HepG2 (cell line): Measurements from ENCODE around the gene DPH2. TPM values are rescaled to one million over a fixed set of nuclear protein-coding genes. Genes with fewer than 3 reads are reported as not detected.

ENCODE experiments used
- EZH2 ChIP-seq: conservative IDR thresholded peaks from 2 replicates; pipeline ENCODE4 v1.6.1; 2012; ENCODE audit warnings: mild to moderate bottlenecking, low read depth, low read length, moderate library complexity
- FOXJ3 ChIP-seq: sonication (generic); formaldehyde crosslinking; IDR thresholded peaks from 2 replicates; pipeline ENCODE4 v1.4.0; 2020; ENCODE audit warnings: missing genetic modification reagents, mild to moderate bottlenecking, borderline replicate concordance
- IKZF4 ChIP-seq: sonication (generic); formaldehyde crosslinking; IDR thresholded peaks from 2 replicates; pipeline ENCODE4 v1.5.1; 2020; ENCODE audit warnings: borderline replicate concordance, mild to moderate bottlenecking, low read depth, missing genetic modification reagents; ENCODE audit errors: not compliant biosample characterization
- JDP2 ChIP-seq: sonication (generic); formaldehyde crosslinking; IDR thresholded peaks from 2 replicates; pipeline ENCODE4 v1.8.1; 2022; ENCODE audit warnings: missing genetic modification reagents, borderline replicate concordance
- NR3C1 ChIP-seq: sonication (generic); formaldehyde crosslinking; IDR thresholded peaks from 2 replicates; pipeline ENCODE4 v1.4.0; 2020; ENCODE audit warnings: missing genetic modification reagents
- PATZ1 ChIP-seq: sonication (generic); formaldehyde crosslinking; IDR thresholded peaks from 2 replicates; pipeline ENCODE4 v1.4.0; 2020; ENCODE audit warnings: missing genetic modification reagents
- PRDM10 ChIP-seq: sonication (generic); formaldehyde crosslinking; IDR thresholded peaks from 2 replicates; pipeline ENCODE4 v1.4.0; 2020; ENCODE audit warnings: low read depth, missing genetic modification reagents
- SCMH1 ChIP-seq: sonication (generic); formaldehyde crosslinking; IDR thresholded peaks from 2 replicates; pipeline ENCODE4 v1.9.0; 2021; ENCODE audit warnings: missing genetic modification reagents, mild to moderate bottlenecking, borderline replicate concordance
- TMF1 ChIP-seq: sonication (generic); formaldehyde crosslinking; IDR thresholded peaks from 2 replicates; pipeline ENCODE4 v1.8.1; 2022; ENCODE audit warnings: low read depth, missing genetic modification reagents
- ZBTB10 ChIP-seq: sonication (generic); formaldehyde crosslinking; IDR thresholded peaks from 2 replicates; pipeline ENCODE4 v1.4.0; 2020; ENCODE audit warnings: missing genetic modification reagents, borderline replicate concordance
- ZBTB43 ChIP-seq: sonication (generic); formaldehyde crosslinking; conservative IDR thresholded peaks from 2 replicates; pipeline ENCODE4 v1.4.0; 2020; ENCODE audit warnings: missing genetic modification reagents
- ZBTB7A ChIP-seq: sonication (generic); formaldehyde crosslinking; IDR thresholded peaks from 2 replicates; pipeline ENCODE4 v1.8.0; 2022; ENCODE audit warnings: mild to moderate bottlenecking, missing genetic modification reagents
- ZFP36 ChIP-seq: fragments of 150-350 bp; IDR thresholded peaks from 2 replicates; pipeline ENCODE4 v1.6.1; 2018; ENCODE audit warnings: borderline replicate concordance, low read length, low read depth; ENCODE audit not compliant: partially characterized antibody
- ZNF530 ChIP-seq: sonication (generic); formaldehyde crosslinking; IDR thresholded peaks from 2 replicates; pipeline ENCODE4 v1.5.0; 2020; ENCODE audit warnings: low read depth, mild to moderate bottlenecking, missing genetic modification reagents
- ZNF543 ChIP-seq: sonication (generic); formaldehyde crosslinking; IDR thresholded peaks from 2 replicates; pipeline ENCODE4 v1.4.0; 2020; ENCODE audit warnings: mild to moderate bottlenecking, missing genetic modification reagents
- ZNF557 ChIP-seq: sonication (generic); formaldehyde crosslinking; IDR thresholded peaks from 2 replicates; pipeline ENCODE4 v1.4.0; 2020; ENCODE audit warnings: missing genetic modification reagents
- ZNF576 ChIP-seq: sonication (generic); formaldehyde crosslinking; IDR thresholded peaks from 2 replicates; pipeline ENCODE4 v1.4.0; 2020; ENCODE audit warnings: mild to moderate bottlenecking, missing genetic modification reagents
- ZNF660 ChIP-seq: sonication (generic); formaldehyde crosslinking; IDR thresholded peaks from 2 replicates; pipeline ENCODE4 v1.5.1; 2020; ENCODE audit warnings: mild to moderate bottlenecking, low read depth, missing genetic modification reagents, borderline replicate concordance
- polyA plus RNA-seq, 8 experiments: library from polyadenylated mRNA; depleted of rRNA in 3 of 8; stranded (reverse) in 7 of 8; unstranded in 1 of 8; fragments of >200 nt; fragmentation: Illumina TruSeq in 4 of 8; extraction: Trizol in 4 of 8; gene quantifications; 2 replicates each; pipeline versions ENCODE4 v1.2.1 to v1.2.3, GENCODE V29; 2011 to 2016; ENCODE audit warnings: low read depth in 4 of 8, missing spikeins in 1 of 8, mixed read lengths in 1 of 8; ENCODE audit not compliant: insufficient read depth in 1 of 8
- total RNA-seq, 5 experiments: library from RNA; depleted of rRNA; stranded (reverse); fragments of >200 nt; fragmentation: Illumina TruSeq; extraction: Trizol; gene quantifications; 2 replicates each; pipeline ENCODE4 v1.2.3, GENCODE V29; 2016; ENCODE audit warnings: low read depth in 1 of 5

The DPH2 gene
- total and polyA plus RNA-seq, 2 of the 13 experiments (the other 11 are each of a cell fraction or from before 2014, with no cell fraction given), result 32.2 to 38.3 TPM

GRCh38 chr1:43946236-43947060 is 23.4 kb upstream of the DPH2 start, which contains the start of gene IPO13 (continued):
- TF ChIP-seq ZBTB43 (peak; percentile 64), TMF1 (CRISPR knock-in tag) (no peak), ZFP36 (no peak), EZH2 (no peak), ZNF576 (CRISPR knock-in tag) (no peak), PRDM10 (CRISPR knock-in tag) (peak; percentile 65), NR3C1 (no peak), ZBTB10 (CRISPR knock-in tag) (no peak), PATZ1 (peak; percentile 69; the same call in 1 of the 2 replicates), ZNF530 (CRISPR knock-in tag) (no peak), ZBTB7A (CRISPR knock-in tag) (0 out of 2 replicates have a peak, but pooled peaks have one; percentile 49), IKZF4 (CRISPR knock-in tag) (peak; percentile 82), JDP2 (CRISPR knock-in tag) (no peak; the same call in 1 of the 2 replicates), ZNF557 (CRISPR knock-in tag) (0 out of 2 replicates have a peak, but pooled peaks have one; percentile 53), ZNF660 (CRISPR knock-in tag) (no peak), SCMH1 (no peak), FOXJ3 (CRISPR knock-in tag) (no peak; the same call in 1 of the 2 replicates), ZNF543 (CRISPR knock-in tag) (peak; percentile 92)
